Measurements from ENCODE around the gene ERMARD. TPM values are rescaled to one million over a fixed set of nuclear protein-coding genes. Genes with fewer than 3 reads are reported as not detected.

Gene ERMARD
- total RNA-seq, 2 experiments from 2014 or later, result 28.7 to 33.0 TPM

DNA sequence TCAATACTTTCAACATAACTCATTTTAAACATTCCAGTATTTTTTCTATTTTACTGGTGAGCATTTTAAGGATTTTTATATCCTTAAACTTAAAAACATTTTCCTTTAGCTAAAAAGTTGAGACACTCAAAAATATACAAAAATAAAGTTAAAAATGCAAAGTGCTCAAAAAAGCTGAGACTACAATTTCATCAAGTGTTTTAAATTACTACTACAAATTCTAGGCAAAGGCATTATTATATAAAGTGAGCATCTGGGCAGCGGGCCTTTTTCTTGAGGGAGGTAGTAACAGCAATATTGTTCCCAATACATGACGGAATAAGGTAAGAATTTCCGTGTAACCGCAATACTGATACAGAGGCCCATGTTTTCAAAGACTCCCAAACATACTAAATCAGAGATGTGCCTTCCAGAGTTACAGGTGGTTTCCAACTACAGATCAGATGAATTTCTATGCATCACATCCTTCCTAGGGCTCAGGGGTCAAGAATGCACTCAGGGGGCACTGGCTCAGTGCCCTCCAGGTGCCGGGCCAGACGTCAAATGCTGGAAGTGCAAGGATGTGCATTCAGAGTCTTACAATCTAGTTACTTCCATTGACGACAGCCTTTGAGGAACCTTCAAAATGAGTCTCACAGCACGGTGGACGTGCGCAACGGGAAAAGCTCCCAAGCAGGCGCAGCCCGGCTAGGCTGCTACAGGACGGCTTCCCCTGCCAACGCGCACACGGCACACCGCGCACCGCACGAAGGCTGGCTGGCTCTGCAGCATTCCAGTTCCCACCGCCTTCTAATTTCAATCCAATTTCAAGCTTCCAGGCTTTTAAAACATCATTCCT, 28.8 kb upstream of the ERMARD start:
- H3K4me1 Mint-ChIP-seq (ENCODE audit: low read depth), result peaks cover 34% of the 10 kb centered on the region
- DNase-seq (peak; percentile 43), ATAC-seq (peak; percentile 46)
- ChIA-PET CTCF (interaction anchor here (1.1 to 2.0 kb wide), 7 partner anchors 12 to 94 kb away, joined by 3 to 19 read pairs (median 4); partner anchors contain the start of genes C6orf120 and WDR27), POLR2A (interaction anchor here (0.6 to 4.3 kb wide), 6 partner anchors 17 to 829 kb away, joined by 3 to 47 read pairs (median 10); partner anchors contain the start of genes C6orf120, DYNLT2, ERMARD and WDR27)
- H3K27ac Mint-ChIP-seq, result peak overlapping the region; percentile 93
- peaks cover 6% of the 10 kb centered on the region for H3K27me3 Mint-ChIP-seq (ENCODE audit: low read depth)
- H3K36me3 Mint-ChIP-seq (ENCODE audit: low read depth), result peaks cover 22% of the 10 kb centered on the region
- no peaks in the 10 kb centered on the region for H3K9me3 Mint-ChIP-seq (ENCODE audit: insufficient read depth)
- H3K4me3 Mint-ChIP-seq, result peak overlapping the region; percentile 86

DNA sequence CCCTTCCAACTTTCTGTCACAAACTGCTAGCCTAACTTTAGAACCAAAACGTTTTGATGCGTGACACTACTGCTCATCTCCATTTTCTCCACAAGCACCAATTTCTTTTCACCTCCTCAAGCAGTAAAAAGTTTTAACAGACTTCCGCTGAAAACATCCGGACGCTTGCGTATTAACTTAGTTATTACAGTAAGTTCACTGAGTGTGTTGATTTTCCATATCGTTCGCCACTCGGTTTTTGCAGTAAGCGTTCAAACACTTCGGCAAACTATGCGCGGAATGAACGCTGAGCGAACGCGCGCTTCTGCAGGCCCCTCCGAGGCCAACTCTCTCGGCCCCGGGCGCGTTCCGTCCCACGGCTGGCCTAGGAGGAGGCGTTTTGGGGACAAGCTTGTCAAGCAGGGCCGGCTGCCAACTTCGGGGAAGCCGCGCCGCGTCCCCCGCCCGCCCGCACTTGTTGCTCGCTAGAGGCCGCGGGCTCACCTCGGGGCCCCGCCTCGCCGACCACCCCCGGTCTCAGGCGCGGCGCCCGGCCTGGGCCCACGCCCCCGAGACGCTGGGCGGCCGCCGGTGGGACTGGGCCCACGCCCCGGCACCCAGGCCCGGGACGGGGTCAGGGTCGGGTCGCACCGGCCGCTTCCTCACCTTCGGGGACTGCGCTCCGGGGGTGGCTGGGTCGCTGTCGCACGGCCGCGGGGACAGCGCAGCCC, 28.1 kb upstream of the ERMARD start:
- Mint-ChIP-seq H3K4me1 (ENCODE audit: low read depth) (peaks cover 39% of the 10 kb centered on the region), H3K27ac (peak overlapping the region; percentile 93), H3K27me3 (ENCODE audit: low read depth) (peaks cover 6% of the 10 kb centered on the region), H3K4me3 (peak overlapping the region; percentile 86), H3K9me3 (ENCODE audit: insufficient read depth) (no peaks in the 10 kb centered on the region), H3K36me3 (ENCODE audit: low read depth) (peaks cover 22% of the 10 kb centered on the region)
- CTCF ChIA-PET, result interaction anchor here (1.2 to 1.7 kb wide), 3 partner anchors 11 to 26 kb away, joined by 3 to 4 read pairs (median 3); no protein-coding TSS in a partner anchor
- POLR2A ChIA-PET, result interaction anchor here (0.6 to 4.3 kb wide), 9 partner anchors 13 to 833 kb away, joined by 3 to 47 read pairs (median 4); partner anchors contain the start of genes C6orf120, DYNLT2, ERMARD and WDR27
- DNase-seq (peak; percentile 66), ATAC-seq (peak; percentile 50)

DNA sequence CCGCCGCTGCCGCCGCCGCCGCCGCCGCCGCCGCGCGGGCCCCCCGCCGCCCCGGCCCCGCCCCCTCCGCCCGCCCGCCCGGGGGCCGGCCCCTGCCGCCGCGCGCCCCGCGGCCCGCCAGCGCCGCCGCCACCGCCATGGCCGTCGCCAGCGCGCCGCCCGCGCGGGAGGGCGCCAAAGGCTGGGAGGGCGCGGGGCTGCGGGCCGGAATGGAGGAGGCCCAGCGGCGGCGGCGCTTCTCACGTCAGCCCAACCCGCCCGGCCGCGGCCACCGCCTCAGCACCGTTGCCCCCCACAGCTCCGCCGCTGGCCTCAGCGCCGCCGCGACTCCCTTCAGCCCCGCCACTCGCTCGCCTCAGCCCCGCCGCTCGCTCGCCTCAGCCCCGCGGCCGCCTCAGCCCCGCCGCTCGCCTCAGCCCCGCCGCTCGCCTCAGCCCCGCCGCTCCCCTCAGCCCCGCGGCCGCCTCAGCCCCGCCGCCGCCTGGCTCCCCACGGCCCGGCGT, 27.4 kb upstream of the ERMARD start:
- POLR2A ChIA-PET, result interaction anchor here (0.6 to 4.3 kb wide), 8 partner anchors 14 to 832 kb away, joined by 3 to 47 read pairs (median 6); partner anchors contain the start of genes C6orf120, DYNLT2, ERMARD and WDR27
- H3K4me1 Mint-ChIP-seq (ENCODE audit: low read depth), result peaks cover 38% of the 10 kb centered on the region
- CTCF ChIA-PET, result no interaction called here
- peak; percentile 50 for ATAC-seq
- H3K4me3 Mint-ChIP-seq, result peak overlapping the region; percentile 67
- no peak overlapping the region for H3K27ac Mint-ChIP-seq
- H3K36me3 Mint-ChIP-seq (ENCODE audit: low read depth), result peaks cover 20% of the 10 kb centered on the region
- H3K9me3 Mint-ChIP-seq (ENCODE audit: insufficient read depth), result no peaks in the 10 kb centered on the region
- peaks cover 6% of the 10 kb centered on the region for H3K27me3 Mint-ChIP-seq (ENCODE audit: low read depth)
- peak; percentile 39 for DNase-seq

DNA sequence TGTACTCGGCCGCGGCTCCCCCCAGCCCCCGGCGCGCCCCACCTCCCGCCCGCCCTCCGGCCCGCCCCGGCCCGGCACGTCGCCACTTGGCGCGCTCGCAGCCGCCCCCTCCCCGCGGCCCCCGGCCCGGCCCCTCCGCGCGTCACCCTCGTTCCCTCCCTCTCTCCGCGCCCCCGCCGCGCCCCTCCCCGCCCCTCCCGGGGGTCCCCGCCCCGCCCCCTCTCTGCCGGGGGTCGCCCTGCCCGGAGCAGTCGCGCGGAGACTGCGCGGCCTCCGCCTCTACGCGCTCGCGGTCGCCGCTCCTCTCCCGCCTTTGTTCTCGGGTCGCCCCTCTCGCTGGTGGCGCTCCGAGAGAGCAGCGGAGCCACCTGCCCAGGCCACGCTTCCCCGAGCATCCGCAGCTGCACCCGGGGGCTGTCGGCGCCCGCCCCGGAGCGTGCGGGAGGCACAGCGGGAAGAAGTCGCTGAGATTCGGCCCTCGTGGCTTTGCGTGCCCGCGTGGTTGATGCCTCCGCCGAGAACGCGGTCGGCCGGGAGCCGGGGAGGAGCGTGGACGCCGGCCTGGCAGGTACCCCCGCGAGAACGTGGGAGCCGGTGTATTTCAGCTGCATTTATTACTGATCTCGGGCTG, 26.8 kb upstream of the ERMARD start, which contains the start of gene PHF10:
Gene PHF10 (minus strand): TSS at position 7 of the 631 bp plus-strand sequence. CDS start 569 bp downstream, outside the sequence.
- peak within 1 kb of the TSS; percentile 93 for H3K27ac Mint-ChIP-seq
- CTCF ChIA-PET, result no interaction called here

DNA sequence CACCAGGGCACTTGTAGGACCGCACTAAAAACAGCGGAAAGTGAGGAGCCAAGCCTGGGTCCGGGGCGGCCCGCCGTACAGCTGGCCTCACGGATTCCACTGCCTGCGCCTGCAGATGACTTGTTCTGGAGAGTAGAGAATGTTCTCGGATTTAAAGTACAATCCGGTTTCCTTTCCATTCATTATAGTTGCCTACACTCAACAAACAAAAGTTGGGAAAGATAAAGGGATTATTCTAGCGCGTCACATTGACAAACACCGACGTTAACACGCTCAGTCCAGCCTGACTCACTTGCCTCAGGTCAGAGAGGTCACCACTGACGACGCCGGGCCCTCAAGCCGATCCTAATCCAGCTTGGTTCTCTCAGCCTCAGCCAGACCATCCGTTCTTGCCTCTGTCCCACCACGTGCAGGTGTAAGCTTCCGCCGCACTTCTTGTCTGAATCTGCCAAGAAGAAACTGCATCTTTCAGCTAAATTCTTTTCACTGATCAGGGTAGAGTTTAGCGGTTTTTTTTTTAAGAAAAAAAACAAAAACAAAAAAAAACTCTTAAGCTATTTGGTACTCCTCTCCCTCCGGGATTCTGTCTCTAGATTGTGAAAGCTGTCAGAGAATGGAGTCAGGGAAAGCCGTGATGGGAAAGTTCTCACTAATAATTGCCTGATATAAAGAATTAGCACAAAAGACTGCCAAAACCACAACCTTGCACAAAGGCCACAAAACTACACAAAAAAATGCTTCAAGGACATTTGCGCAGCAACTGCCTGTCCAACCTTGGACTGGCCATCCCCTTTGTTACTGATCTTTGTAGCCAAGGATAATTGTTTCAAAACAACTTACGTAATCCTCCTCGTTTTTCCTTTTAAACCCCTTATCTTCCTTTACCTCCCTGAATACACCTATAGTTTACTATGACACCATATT, 26.0 kb upstream of the ERMARD start:
- H3K4me3 Mint-ChIP-seq, result peak overlapping the region; percentile 76
- H3K27ac Mint-ChIP-seq, result peak overlapping the region; percentile 77
- ATAC-seq (no peak), DNase-seq (no peak)
- peaks cover 31% of the 10 kb centered on the region for H3K4me1 Mint-ChIP-seq (ENCODE audit: low read depth)
- H3K36me3 Mint-ChIP-seq (ENCODE audit: low read depth), result peaks cover 10% of the 10 kb centered on the region
- no peaks in the 10 kb centered on the region for H3K9me3 Mint-ChIP-seq (ENCODE audit: insufficient read depth)
- CTCF ChIA-PET, result interaction anchor here (1.0 kb wide), 2 partner anchors 10 to 22 kb away, joined by 3 read pairs; no protein-coding TSS in a partner anchor
- peaks cover 6% of the 10 kb centered on the region for H3K27me3 Mint-ChIP-seq (ENCODE audit: low read depth)
- POLR2A ChIA-PET, result interaction anchor here (0.8 to 2.9 kb wide), 5 partner anchors 24 to 827 kb away, joined by 3 to 13 read pairs (median 10); partner anchors contain the start of genes C6orf120, DYNLT2, ERMARD and WDR27

More for the DNA sequence above, 26.8 kb upstream of the ERMARD start, which contains the start of gene PHF10:
- H3K27me3 Mint-ChIP-seq (ENCODE audit: low read depth), result peaks cover 6% of the 10 kb centered on the region
- peak within 1 kb of the TSS; percentile 86 for H3K4me3 Mint-ChIP-seq
- POLR2A ChIA-PET, result interaction anchor here (0.8 to 2.9 kb wide), 6 partner anchors 16 to 828 kb away, joined by 3 to 13 read pairs (median 7); partner anchors contain the start of genes C6orf120, DYNLT2, ERMARD and WDR27
- peaks cover 35% of the 10 kb centered on the region for H3K4me1 Mint-ChIP-seq (ENCODE audit: low read depth)
- peak; percentile 57 for DNase-seq
- peaks cover 15% of the 10 kb centered on the region for H3K36me3 Mint-ChIP-seq (ENCODE audit: low read depth)
- ATAC-seq, result peak; percentile 59
- no peaks in the 10 kb centered on the region for H3K9me3 Mint-ChIP-seq (ENCODE audit: insufficient read depth)

DNA sequence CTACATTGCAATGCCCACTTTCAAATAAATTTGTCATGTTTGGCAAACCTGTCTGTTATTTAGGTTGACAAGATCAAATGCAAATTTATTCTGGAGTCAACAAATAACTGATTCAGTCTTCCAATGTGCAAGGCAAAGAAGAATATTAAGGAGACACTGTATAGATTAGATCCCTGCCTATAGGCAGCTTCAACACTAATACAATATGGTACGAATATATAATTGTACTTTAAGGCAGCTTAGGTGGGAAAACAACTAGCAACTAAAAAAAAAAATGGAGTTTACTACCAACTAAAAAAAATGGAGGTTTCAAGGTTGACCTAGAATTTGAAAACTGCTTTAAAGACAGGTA, 25.4 kb upstream of the ERMARD start:
- no peak for DNase-seq
- CTCF ChIA-PET, result interaction anchor here (1.0 kb wide), 2 partner anchors 9 to 23 kb away, joined by 3 read pairs; no protein-coding TSS in a partner anchor
- peaks cover 30% of the 10 kb centered on the region for H3K4me1 Mint-ChIP-seq (ENCODE audit: low read depth)
- no peaks in the 10 kb centered on the region for H3K9me3 Mint-ChIP-seq (ENCODE audit: insufficient read depth)
- peaks cover 11% of the 10 kb centered on the region for H3K27me3 Mint-ChIP-seq (ENCODE audit: low read depth)
- POLR2A ChIA-PET, result interaction anchor here (1.2 to 2.6 kb wide), 3 partner anchors 24 to 26 kb away, joined by 3 to 13 read pairs (median 10); partner anchors contain the start of genes C6orf120, DYNLT2, ERMARD and WDR27
- H3K36me3 Mint-ChIP-seq (ENCODE audit: low read depth), result peaks cover 9% of the 10 kb centered on the region
- ATAC-seq, result no peak
- peak overlapping the region; percentile 76 for H3K4me3 Mint-ChIP-seq
- peak overlapping the region; percentile 32 for H3K27ac Mint-ChIP-seq

DNA sequence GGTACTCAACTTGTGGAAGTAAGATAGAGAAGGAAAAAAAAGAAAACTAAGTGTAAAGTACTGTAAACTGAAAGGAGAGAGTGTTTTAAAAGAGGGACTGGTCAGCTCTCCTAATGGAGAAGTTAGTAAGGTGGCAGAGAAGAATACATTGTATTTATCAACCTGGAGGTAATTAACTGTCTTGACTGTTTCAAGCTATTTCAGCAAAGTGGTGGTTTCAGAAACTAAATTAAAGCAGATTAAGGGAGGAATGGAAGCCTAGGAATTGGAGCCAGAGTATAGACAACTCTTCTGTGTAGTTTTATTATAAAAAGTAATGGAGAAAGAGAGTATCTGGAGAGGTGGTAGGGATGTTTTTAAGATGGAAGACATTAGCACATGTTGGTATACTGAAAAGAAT, 24.5 kb upstream of the ERMARD start:
- POLR2A ChIA-PET, result interaction anchor here (1.2 to 2.6 kb wide), 2 partner anchors 25 kb away, joined by 3 to 13 read pairs; partner anchors contain the start of genes C6orf120 and WDR27
- ATAC-seq (no peak), DNase-seq (no peak)
- H3K27me3 Mint-ChIP-seq (ENCODE audit: low read depth), result peaks cover 11% of the 10 kb centered on the region
- H3K9me3 Mint-ChIP-seq (ENCODE audit: insufficient read depth), result no peaks in the 10 kb centered on the region
- H3K4me1 Mint-ChIP-seq (ENCODE audit: low read depth), result peaks cover 24% of the 10 kb centered on the region
- H3K36me3 Mint-ChIP-seq (ENCODE audit: low read depth), result peaks cover 9% of the 10 kb centered on the region
- CTCF ChIA-PET, result interaction anchor here (1.1 kb wide), 1 partner anchor 21 kb away, joined by 3 read pairs; no protein-coding TSS in a partner anchor
- H3K4me3 Mint-ChIP-seq, result no peak overlapping the region
- H3K27ac Mint-ChIP-seq, result no peak overlapping the region

DNA sequence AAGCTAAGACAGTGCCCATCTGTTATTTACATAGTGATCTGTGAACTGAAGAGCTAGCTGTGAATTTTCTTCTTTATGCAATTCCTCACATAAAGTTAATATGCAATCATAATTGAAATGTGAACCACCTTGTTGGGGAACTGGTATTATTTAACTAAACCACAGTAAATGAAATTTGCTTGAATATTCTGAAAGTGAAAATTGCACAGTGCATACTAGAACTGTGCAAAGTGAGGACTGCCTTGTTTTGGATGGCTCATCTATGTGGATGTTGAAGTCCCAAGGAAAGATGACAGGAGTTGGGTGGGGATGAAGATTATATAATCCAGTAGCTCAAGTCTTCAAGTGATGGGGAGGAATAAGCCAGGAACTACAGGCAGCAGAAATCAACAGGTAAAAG, 21.5 kb upstream of the ERMARD start:
- Mint-ChIP-seq H3K9me3 (ENCODE audit: insufficient read depth) (no peaks in the 10 kb centered on the region), H3K27me3 (ENCODE audit: low read depth) (peaks cover 34% of the 10 kb centered on the region)

DNA sequence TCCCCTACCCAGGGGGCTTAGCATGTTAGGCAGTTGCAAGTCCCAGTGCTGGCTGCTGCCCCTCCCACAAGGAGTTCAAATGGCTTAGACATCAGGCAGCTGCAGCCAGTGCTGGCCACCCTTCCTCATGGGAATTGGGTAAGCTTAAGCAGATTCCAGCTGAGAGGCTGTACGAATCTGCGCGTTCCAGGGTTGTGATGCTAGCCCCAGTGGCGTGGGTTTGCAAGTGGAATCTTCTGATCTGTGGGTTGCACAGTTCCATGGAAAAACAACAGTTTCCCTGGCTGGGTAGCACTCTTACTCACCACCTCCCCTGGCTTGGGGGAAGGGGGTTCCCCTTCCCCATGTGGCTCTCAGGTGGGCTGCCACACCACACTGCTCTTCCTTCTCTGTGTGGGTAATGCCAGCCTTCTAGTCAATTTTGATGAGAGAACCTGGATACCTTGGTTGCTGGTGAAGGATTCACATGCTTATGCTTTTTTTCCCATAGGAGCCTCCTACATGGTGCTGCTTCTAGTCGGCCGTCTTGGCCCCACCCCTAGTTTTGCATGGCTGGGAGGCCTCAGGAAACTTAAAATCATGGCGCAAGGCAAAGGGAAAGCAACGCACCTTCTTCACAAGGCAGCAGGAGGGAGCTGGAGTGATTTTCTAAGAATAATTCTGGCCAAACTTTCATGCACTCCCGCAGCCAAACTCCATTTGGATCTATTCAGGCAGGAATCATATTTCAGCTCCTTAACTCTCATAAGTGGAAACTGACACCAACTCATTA, 13.0 kb upstream of the ERMARD start:
- DNase-seq, result no peak
- no peaks in the 10 kb centered on the region for H3K36me3 Mint-ChIP-seq (ENCODE audit: low read depth)
- no peaks in the 10 kb centered on the region for H3K4me1 Mint-ChIP-seq (ENCODE audit: low read depth)
- ATAC-seq, result no peak
- ChIA-PET POLR2A (no interaction called here), CTCF (no interaction called here)
- peaks cover 34% of the 10 kb centered on the region for H3K27me3 Mint-ChIP-seq (ENCODE audit: low read depth)
- no peak overlapping the region for H3K27ac Mint-ChIP-seq
- H3K9me3 Mint-ChIP-seq (ENCODE audit: insufficient read depth), result no peaks in the 10 kb centered on the region
- H3K4me3 Mint-ChIP-seq, result no peak overlapping the region

More for the DNA sequence above, 21.5 kb upstream of the ERMARD start:
- Mint-ChIP-seq H3K36me3 (ENCODE audit: low read depth) (peaks cover 6% of the 10 kb centered on the region), H3K4me1 (ENCODE audit: low read depth) (peaks cover 16% of the 10 kb centered on the region), H3K27ac (no peak overlapping the region), H3K4me3 (no peak overlapping the region)
- no peak for DNase-seq
- ChIA-PET CTCF (no interaction called here), POLR2A (no interaction called here)
- ATAC-seq, result no peak
